Measurements from ENCODE around the gene KCNQ1.

KCNQ1 gene

GRCh38 chr11:2860636-2861035 is 415.8 kb downstream of the KCNQ1 start:
- no peak for DNase-seq

GRCh38 chr11:2862395-2863275 is 417.8 kb downstream of the KCNQ1 start:
- no peak for DNase-seq

- no peak for DNase-seq
Observed at GRCh38 chr11:2863276-2863618, 418.4 kb downstream of the KCNQ1 start.

DNA sequence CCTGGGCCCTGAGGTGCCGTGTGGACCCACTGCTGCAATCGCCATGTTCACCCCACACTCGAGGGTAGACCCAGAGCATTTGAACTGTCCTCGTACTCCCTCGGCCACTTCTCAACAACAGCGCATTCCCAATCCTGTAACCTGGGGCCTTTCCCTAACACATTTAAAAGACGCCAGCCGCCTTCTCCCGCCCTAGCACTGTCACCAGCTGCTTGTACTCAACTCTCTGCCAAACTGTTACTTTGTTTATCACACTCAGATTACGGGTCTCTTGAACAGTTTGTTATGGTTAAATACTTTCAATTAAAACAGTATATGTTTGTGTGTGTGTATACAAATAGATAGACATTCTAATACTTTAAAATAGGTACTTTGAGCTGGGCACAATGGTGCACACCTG is 420.1 kb downstream of the KCNQ1 start:
- DNase-seq: no peak

DNA sequence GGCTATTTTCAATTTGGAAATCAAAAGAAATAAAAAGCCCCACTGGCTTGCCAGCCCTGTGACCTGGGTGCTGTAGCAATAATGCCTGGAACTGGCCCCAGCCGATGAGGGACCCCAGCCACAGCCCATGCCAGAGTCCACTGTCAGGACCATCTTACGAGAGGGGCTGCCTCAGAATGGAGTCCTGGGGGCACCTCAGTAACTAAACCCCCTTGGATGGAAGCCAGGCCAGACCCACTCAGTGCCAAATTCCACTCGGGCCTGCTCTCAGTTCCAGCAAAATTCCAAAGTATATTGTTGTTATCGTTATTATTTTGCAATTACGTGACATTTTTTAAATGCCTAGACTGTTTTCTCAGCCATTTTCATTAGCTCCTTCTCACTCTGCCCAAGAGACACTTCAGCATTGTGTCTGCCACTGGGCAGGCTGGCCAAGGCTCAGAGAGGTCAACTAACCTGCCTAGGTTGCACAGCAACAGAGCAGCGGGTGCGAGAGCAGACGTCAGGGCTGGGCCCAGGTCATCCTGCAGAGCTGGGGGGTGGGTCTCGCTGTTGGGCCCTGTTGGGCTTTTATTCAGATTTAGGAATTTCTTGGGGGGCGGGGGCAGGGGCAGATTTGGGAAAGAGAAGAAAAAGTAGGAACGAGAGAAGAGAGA is 421.2 kb downstream of the KCNQ1 start:
- DNase-seq: no peak

DNA sequence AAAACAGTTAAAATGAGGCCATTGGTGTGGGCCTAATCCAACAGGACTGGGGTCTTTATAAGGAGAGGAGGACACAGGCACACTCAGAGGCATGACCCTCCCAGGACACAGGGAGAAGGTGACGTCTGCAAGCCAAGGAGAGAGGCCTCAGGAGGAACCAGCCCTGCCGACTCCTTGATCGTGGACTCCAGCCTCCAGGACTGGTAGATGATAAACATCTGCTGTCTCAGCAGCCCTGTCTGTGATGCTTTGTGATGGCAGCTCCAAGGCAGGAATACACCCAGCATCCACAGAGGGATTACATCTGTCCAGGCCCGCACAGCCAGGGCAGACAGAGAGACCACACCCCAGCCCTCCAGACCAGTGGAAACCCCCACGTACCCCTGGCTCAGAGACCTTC is 422.3 kb downstream of the KCNQ1 start:
- DNase-seq: no peak

DNA sequence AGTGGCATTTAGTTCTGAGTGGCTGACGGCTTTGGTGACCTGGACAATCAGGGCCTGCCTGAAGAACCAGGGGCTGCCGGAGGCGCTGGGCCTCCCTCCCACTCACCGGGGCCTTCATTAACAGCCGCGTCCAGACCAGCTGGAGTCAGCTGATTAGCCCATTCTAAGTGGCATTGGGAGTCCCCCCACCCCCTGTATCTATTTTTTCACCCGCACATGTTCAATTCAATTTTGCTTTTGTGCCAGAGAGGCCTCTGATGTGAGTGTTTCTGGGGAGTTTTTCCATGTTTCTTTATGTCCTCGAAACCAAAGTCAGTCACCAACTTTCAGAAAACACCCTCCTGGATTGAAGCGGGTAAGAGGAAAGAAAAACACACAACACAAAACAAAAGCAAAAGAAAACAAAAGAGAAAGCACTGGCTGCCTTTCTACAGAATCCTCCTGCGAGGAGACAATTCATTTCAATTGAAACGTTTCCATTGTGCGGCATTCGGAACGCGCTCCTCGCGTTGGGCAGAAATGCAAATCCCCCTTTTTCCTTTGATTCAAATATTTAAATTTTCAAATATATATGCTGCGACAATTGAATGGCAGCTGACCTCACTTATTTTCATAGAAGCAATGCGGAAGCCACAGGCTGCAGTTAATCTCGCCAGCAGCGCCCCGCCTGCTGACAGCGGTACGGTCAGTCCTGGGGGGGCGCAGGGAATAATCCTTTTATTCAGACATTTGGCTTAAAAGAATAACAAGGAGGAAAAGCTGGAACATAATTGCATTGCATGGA is 423.1 kb downstream of the KCNQ1 start:
- DNase-seq: no peak

DNA sequence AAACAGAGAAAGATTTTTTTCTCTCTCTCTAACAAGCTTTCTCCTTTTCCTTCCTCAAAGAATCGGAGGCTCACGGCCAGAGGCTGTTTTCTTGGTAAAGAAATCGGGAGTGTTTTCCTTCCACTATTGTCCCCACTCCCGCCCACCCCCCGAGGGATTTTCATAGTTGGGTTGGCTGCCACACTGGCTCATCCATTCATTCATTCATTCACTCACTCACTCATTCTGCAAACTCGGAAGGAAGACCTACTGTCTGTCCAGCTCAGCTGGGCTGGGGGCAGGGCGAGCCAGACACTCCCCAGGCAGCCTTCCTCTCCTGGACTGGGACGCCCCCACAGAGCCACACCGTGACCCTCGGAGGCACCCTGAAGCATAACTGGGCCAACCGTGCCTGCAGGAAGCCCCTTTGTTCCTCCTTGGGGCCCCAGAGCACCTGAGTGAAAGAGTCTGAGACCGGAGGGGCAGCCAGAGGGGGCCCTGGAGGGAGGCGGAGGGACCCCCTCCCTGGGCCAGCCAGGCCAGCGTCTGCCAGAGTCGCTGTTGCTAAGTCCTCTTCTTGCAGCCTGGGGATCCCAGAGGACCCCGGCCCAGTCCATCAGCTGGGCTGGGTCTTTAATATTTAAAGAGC is 423.8 kb downstream of the KCNQ1 start:
- no peak for DNase-seq

DNA sequence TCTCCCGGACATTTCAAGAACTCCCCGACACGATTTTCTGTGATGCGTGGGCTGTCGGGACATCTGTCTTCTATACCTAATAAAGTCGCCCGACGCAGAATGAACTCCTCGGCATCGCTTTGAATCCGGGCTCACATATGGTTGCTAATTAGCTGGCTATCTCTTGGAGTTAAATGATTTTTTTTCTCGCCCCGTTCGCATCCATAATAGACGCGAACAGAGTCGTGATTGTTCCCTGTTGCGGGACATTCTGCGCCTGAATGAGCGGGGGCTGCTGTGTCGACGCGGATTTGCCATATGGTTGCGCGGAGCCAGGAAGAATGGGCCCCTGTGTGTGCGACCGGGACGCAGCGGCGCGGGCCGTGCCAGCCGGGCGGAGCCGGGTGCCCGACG is 424.3 kb downstream of the KCNQ1 start:
- DNase-seq: no peak

- no peak for DNase-seq
Observed at GRCh38 chr11:2869561-2870427, 425.0 kb downstream of the KCNQ1 start.

DNA sequence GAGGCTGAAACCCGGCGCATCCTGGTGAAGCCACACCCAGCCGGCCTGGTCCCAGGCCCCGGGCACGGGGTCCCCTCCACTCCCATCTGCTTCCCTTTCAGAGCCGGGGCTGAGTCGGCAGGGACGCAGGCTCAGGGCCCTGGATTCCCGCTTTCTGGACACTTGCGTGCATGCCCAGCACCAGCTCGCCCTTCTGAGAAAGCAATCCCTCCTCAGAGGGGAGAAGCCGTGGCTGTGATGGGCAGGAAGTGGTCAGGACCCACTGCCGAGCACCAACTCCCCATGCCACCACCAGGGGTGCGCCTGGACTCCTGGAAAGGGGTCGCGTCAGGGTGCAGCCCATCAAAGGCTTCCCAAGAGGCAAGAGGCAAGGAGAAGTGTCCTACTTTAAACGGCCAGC is 425.7 kb downstream of the KCNQ1 start:
- DNase-seq: no peak

- DNase-seq: no peak
Observed at GRCh38 chr11:2870969-2871680, 426.3 kb downstream of the KCNQ1 start.

DNA sequence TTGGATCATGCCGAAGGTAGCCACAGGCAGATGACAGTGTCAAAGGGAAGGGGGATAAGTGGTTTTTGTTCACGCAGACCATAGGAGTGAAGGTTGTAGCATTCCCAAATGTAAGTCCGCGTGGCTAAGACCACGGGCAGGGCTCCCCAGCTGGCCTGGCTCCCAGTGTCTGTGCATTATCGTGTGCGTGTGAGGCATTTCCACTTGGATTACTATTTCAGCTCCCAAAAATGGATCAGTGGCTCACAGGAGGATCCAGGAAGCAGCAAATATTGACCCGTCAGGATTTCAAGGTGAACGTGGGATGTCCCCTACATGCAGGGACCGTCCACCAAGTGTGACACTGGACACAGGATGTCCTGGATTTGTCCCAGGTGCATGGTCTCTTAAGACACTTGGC is 430.2 kb downstream of the KCNQ1 start:
- no peak for DNase-seq

DNA sequence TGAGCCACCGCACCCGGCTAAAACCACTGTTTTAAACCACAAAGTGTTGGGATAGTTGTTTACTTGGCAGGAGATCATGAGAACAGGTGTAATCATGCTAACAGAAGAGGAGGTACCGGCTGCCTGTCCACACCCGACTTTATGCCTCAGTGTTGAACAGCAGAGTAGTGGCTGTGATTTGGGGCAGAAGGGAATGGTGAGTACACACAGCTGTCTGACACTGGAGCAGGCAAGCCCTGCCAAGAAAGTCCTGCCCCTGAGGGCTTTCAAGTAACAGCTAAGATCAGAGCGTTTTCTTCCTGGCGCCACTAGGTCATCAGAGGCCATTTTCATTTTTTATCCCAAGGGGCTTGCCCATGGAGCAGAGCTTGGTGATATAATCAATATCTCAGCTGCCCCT is 432.7 kb downstream of the KCNQ1 start:
- no peak for DNase-seq

GRCh38 chr11:2878782-2879181 is 434.0 kb downstream of the KCNQ1 start:
- no peak for DNase-seq

DNA sequence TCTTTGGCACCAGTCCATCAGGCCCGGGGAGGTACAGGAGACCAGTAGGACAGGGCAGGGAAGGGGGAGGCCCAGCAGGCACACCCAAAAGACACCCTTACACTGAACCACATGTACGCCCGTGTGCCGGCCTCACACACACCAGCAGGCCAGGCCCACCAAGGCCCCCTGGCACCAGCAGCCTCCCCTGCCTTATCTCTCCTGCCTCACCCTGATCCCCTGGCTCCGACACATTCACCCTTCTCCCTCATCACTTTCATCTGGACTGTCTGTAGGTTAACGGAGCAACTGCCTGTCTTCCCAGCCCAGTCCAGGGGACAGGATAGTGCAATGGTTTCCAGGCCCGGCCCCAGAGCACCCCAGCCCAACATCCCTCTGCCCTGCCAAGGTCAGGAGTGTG is 435.8 kb downstream of the KCNQ1 start:
- no peak for DNase-seq

DNA sequence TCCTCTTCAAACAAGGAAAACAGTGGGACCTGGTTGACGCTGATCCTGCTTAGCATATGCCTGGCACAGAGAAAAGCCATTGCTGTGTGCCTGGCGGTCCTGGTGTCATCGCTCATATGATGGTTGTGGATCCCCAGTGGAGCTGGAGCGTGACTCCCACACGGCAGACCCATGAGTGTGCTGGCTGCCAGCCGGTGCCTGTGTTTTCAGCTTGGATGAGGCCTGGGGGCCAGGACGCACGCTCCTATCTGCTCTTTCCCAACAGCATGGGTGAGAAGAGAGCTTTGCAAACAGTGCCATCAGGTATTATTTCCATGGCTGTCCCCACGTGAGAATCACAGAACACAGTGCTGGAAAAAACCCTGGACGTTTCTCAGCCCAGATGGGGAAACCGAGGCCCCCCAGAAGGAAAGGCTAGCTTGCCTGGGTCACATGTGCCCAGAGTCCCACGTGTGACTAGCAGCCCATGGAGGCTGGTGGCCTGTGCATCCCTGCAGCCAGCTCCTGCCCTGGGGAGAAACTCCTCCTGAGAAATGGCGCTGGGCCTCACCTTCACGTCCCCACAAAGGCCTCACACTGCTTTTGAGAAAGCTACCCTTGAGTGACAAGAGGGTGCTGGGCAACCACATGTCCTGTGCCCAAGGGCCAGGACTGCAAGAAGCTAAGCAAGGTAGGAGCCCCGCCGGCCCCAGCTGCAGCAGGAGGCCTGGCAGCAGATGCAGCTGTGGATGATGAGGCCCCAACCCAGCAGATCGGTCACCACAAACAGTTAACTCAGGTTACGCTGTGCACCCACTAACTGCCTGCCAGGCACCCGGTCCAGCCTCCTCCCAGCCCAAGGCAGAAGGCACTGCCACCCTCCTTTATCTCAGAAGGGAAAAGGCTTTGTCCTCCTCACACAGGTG is 436.5 kb downstream of the KCNQ1 start:
- DNase-seq: no peak

GRCh38 chr11:2881981-2882375 is 437.2 kb downstream of the KCNQ1 start:
- DNase-seq: no peak

DNA sequence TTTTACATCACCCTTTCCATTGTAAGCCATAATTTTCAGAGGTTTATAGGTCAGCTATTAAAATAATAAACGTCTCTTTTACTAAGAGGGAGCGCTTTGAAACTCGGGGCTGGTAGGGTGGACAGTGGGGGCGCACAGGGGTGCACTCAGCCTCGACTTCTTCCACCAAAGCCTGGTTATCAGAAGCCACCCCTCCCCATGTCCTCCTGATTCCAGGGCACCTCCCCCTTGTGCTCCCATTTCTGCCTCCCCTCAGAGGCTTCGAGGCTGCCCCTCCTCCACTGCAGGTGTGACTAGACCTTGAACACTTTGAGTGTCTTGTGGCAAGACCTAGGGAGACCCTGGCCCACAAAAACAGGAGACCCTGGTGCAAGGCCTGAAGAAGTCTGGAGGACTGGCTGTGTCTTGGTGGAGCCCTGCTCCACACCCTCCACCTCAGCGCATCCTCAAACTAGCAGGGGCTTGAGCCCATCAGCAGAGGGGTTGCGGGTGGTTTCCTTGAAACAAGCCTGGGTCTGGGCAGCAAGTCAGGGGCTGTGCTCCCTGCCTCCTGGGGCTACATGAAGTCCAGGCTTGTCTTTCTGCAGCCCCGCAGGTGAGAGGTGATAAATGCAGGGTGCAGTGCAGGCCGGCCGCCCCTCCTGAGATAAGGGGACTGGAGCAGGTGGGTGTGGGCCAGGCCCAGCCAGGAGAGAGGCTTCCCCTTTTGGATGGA is 437.7 kb downstream of the KCNQ1 start:
- DNase-seq: no peak

GRCh38 chr11:2883640-2883978 is 438.8 kb downstream of the KCNQ1 start:
- no peak for DNase-seq

Data from GOT3 (cell line).